Fibroblast of pulmonary artery (primary cell): ENCODE measurements around the gene TSTD2.

ENCODE experiments used
- DNase-seq: peaks from one replicate; pipeline ENCODE4 v3.0.0-alpha.2; 2010; ENCODE audit warnings: low read depth
- H3K4me3 ChIP-seq: replicated peaks from 2 replicates; pipeline ENCODE4 v1.5.1; 2011; ENCODE audit warnings: low read depth, mild to moderate bottlenecking, control low read depth, low read length, moderate library complexity
- CTCF ChIP-seq: IDR thresholded peaks from 2 replicates; pipeline ENCODE4 v1.5.1; 2011; ENCODE audit warnings: mild to moderate bottlenecking, control low read depth, low read length, inconsistent platforms; ENCODE audit errors: missing control alignments

The TSTD2 gene

DNA sequence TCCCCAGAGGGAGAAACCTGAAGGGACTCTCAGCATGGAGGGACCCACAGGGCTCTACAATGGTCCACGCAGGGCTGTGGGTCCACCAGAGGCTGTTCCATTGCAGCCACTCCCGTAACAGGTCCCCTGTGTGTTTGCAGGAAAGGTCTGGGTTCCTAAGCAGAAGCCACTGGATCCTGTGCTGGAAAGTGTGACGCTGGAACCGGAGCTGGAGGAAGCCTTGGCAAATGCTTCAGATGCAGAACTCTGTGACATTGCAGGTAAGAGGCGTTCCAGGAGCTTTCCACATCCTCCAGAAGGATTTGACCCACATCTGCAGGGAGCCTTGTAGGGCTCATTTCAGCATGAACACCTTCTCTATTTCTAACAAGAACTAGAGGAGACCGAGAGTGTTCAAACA is 80.0 kb downstream of the TSTD2 start:
- no peak for DNase-seq
- TF ChIP-seq CTCF = no peak
- no peak overlapping the region for H3K4me3 ChIP-seq

DNA sequence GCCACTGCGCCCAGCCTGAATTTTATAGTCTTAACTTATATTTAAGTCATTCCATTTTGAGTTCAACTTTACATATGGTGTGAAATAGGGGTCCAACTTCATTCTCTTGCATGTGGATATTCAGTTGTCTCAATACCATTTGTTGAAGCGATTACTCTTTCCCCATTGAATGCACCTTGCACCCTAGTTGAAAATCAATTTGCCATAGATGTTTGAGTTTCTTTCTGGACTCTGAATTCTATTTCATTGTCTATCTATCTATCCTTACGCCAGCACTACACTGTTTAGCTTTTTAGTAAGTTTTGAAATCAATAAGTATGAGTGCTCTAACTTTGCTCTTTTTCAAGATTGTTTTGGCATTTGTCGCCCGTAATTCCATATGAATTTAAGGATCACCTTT is 81.9 kb downstream of the TSTD2 start:
- no peak for TF ChIP-seq CTCF
- no peak overlapping the region for H3K4me3 ChIP-seq
- DNase-seq = no peak

DNA sequence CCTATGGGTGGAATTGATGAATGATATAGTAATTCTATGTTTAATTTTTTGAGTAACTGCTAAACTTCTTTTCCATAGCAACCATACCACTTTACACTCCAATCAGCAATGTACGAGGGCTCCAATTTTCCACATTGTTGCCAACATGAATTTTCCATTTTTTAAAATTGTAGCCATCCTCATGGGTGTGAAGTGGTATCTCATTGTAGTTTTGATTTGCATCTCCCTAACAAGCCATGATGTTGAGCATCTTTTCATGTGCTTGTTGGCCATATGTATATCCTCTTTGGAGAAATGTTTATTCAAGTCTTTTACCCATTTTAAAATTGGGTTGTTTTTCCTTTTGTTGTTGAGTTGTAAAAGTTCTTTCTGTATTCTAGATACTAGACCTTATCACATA is 82.8 kb downstream of the TSTD2 start:
- H3K4me3 ChIP-seq = no peak overlapping the region
- DNase-seq = no peak

More for the DNA sequence above, 82.8 kb downstream of the TSTD2 start:
- TF ChIP-seq CTCF = no peak
